ENCODE measurements around the gene PIK3R3. TPM values are rescaled to one million over a fixed set of nuclear protein-coding genes. Genes with fewer than 3 reads are reported as not detected.

PIK3R3 gene
- total RNA-seq, 1 experiment from 2014 or later = 12.4 TPM

DNA sequence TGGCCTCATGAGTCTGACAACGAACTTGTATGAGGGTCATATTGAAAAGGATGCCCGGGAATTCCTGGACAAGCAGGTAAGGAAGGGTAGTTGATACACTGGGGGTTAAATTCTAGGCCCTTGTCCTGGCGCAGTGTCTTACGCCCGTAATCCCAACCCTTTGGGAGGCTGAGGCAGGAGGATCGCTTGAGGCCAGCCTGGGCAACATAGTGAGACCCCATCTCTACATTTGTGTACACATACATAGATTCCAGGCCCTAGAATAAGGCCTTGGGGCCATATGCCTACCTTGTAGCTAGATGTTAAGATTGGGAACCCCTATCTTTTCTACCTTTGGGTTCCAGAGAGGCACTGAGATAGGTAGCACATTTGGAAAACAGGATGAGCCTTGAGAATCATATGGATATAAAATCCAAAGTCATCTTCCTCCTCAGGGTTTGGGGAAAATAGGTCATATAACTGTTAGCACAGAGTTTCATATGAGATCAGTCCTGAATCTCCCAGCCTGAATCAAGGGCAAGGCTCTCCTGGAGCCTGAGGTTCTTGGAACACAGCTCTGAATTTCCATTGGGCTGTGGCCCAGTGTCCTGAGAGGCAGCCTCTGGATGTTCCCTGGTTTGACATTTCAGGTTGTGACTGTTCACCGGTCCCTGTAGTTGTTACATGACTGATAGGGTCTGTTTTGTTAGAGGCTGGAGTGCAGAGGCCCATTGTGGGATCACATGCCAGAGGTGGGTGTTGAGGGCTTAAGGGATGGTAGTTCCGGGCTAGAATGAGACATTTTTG lies 104.4 kb downstream of the PIK3R3 start:
- Histone ChIP-seq H2AFZ (ENCODE audit: low read length) (no peak overlapping the region), H2BK5ac (ENCODE audit: insufficient read length, low read length) (no peak overlapping the region), H3K27me3 (ENCODE audit: insufficient read depth, low read length) (no peaks in the 10 kb centered on the region), H4K91ac (ENCODE audit: insufficient read length, low read depth, low read length) (no peak overlapping the region), H4K20me1 (ENCODE audit: control insufficient read depth, insufficient read depth, insufficient read length) (no peaks in the 10 kb centered on the region), H3K56ac (ENCODE audit: insufficient read length, low read depth, low read length) (no peak overlapping the region), H2BK15ac (ENCODE audit: low read depth, low read length) (no peak overlapping the region), H3K4me1 (ENCODE audit: insufficient read depth, low read length) (no peaks in the 10 kb centered on the region), H4K5ac (ENCODE audit: insufficient read length, low read depth, low read length) (no peak overlapping the region), H2BK120ac (ENCODE audit: low read depth, low read length, poor library complexity, severe bottlenecking) (no peak overlapping the region), H3T11ph (ENCODE audit: low read length) (no peak overlapping the region), H3K9ac (ENCODE audit: extremely low read depth, insufficient read length, low read length) (no peak overlapping the region), H3K9me3 (ENCODE audit: control insufficient read depth, low read depth, low read length) (no peaks in the 10 kb centered on the region), H3K79me2 (ENCODE audit: insufficient read depth, low read length) (no peaks in the 10 kb centered on the region), H3K4me2 (ENCODE audit: insufficient read depth, insufficient read length, low read length) (no peak overlapping the region), H3K23me2 (ENCODE audit: insufficient read length, low read depth, low read length, poor library complexity, severe bottlenecking) (no peaks in the 10 kb centered on the region), H3K14ac (ENCODE audit: insufficient read depth, low read length) (no peak overlapping the region), H3K18ac (ENCODE audit: insufficient read length, low read depth, low read length) (no peak overlapping the region), H3K27ac (ENCODE audit: insufficient read length, low read depth, low read length) (no peak overlapping the region), H2BK12ac (ENCODE audit: insufficient read length, low read depth, low read length) (no peak overlapping the region), H4K8ac (replicated peaks; ENCODE audit: insufficient read length, low read depth, low read length) (no peak overlapping the region), H2BK20ac (ENCODE audit: low read depth, low read length, poor library complexity, severe bottlenecking) (no peak overlapping the region), H3K79me1 (ENCODE audit: insufficient read depth, low read depth, low read length, poor library complexity, severe bottlenecking) (no peaks in the 10 kb centered on the region), H3K23ac (ENCODE audit: insufficient read length, low read depth, low read length) (no peak overlapping the region), H3K4ac (ENCODE audit: low read depth, low read length) (no peak overlapping the region), H2AK5ac (ENCODE audit: insufficient read length, low read length) (no peak overlapping the region)
- H3K27me3 Mint-ChIP-seq (ENCODE audit: low read depth) = no peaks in the 10 kb centered on the region
- H3K9me3 Mint-ChIP-seq = no peaks in the 10 kb centered on the region
- no peaks in the 10 kb centered on the region for H3K4me1 Mint-ChIP-seq
- H3K36me3 Mint-ChIP-seq (ENCODE audit: insufficient read depth in 1 of 3, low read depth in 3 of 3) = peaks cover 39 to 75% (median 62%) of the 10 kb centered on the region in 3 experiments
- DNase-seq = no peak
- no peak overlapping the region; a peak in 1 of 7 replicates for H3K27ac Mint-ChIP-seq
- TF ChIP-seq, protein P1, sequence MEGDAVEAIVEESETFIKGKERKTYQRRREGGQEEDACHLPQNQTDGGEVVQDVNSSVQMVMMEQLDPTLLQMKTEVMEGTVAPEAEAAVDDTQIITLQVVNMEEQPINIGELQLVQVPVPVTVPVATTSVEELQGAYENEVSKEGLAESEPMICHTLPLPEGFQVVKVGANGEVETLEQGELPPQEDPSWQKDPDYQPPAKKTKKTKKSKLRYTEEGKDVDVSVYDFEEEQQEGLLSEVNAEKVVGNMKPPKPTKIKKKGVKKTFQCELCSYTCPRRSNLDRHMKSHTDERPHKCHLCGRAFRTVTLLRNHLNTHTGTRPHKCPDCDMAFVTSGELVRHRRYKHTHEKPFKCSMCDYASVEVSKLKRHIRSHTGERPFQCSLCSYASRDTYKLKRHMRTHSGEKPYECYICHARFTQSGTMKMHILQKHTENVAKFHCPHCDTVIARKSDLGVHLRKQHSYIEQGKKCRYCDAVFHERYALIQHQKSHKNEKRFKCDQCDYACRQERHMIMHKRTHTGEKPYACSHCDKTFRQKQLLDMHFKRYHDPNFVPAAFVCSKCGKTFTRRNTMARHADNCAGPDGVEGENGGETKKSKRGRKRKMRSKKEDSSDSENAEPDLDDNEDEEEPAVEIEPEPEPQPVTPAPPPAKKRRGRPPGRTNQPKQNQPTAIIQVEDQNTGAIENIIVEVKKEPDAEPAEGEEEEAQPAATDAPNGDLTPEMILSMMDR (conservative IDR thresholded peaks at IDR 0.05) = no peak
- H3K4me3 Mint-ChIP-seq = no peak overlapping the region
- no CpG with 5 or more reads among the region's 8 CpGs for WGBS (ENCODE audit: extremely low coverage, insufficient read length, low lambda C conversion rate)

Measured in H9 (cell line).